ENCODE results near the gene ILF2.
A peak's percentile ranks its signal among the peaks of the same experiment; 100 is the strongest.
"Not testable (repeated sequence)": the region's sequence is repeated elsewhere in the genome, so short reads cannot be mapped to it uniquely, and the experiment has no call there.

Gene ILF2

DNA sequence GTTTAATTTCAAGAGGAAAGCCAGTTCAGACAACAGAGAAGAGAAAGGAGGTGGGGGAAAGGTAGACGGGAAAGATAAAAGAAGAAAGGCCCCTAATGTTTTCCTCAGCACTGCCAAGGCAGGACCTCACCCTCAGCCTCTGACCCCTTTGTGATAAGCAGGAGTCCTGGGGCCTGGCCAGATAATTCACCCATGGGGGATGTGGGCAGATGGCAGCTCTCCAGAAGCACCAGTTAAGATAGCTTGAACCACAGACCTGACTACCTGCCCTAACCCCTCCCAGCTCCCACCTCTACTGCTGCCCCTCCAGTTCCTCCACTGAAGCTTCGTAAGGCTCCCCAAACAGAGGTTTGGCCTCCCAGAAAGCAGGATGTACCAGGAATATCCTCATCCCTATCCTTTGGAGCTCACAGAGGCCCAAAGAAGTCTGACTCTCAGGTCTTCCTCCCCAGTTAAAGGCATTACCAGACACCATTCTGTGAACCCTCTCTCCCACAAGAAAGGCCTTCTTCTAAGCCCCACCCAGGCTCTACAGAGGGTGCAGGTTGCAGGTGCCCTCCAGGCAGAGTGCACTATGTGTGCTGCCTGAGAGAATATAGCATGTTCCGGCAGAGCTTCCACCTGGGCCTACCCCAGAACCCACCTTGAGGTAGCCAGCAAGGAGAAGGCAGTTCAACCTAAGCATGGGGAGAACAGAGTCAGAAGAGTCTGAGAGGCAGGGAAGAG, 21.5 kb downstream of the ILF2 start:
- no peak for DNase-seq

DNA sequence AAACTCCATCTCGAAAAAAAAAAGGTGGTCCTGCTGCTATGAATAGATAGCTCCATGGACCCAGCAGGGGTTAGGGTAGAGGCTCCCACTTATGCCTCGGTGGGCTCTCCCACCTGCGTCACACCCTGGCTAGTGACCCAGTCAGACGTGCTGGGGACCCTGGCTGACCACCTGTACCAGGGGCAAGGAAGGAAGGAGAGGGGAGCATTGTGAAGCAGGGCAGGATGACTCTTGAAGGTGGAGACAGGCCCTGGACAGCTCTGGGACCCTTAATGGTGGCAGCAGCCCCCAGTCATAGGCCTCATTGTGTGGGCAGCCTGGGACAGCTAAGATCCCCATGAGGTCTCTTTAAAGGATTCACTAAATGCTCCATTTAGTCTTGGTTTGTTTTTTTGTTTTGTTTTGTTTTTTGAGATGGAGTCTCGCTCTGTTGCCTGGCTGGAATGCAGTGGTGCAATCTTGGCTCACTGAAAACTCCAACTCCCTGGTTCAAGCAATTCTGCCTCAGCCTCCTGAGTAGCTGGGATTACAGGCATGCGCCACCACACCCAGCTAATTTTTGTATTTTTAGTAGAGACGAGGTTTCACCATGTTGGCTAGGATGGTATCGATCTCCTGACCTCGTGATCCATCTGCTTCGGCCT, 22.7 kb downstream of the ILF2 start:
- DNase-seq: no peak

DNA sequence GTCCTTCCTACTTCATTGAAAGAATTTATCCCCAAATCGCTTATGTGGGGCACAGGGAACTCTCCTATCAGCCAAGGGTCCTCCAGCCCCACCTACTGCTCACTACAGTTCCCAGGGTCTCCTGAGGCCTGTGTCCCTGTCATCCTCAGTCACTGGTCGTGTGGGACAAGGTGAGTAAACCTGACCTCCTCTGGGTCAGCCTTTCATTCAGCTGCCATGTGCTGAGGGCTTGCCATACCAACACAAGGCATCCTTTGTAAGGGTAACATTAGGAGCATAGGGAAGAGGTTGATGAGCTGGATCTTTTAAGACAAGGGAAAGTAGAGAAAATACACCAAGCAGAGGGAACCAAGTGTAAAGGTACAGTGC, 23.5 kb downstream of the ILF2 start:
- DNase-seq: no peak

DNA sequence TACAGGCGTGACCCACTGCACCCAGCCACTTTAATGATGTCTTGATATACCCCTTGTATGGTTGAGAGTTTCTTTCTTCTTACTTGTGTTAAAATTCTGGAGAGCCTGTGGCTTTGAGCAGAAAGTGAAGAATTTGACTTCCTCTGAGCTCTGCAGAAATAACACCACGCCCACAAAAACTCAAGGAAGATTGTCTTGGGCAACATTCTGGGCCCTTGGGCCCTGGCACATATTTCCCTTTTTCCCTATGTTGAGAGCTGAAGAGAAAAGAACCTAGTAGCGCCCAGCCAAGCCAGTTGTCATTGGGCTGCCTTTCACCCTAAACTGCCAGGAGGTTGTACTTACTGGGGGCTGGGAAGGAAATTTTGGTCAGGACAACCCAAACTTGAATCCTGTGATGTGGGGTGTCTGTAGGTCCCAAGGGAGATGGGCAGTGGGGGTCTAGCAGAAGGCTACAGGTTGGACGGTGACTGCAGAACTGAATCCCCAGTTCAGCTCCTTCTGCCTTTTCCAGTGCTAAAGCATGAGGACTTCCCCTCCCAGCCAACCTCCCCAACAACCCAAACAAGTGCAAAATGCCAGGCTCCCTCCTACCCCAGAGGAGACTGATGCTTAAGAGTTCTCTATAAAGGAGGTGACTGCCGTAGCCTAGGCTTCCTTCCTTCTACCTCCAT, 24.0 kb downstream of the ILF2 start:
- no peak for DNase-seq

DNA sequence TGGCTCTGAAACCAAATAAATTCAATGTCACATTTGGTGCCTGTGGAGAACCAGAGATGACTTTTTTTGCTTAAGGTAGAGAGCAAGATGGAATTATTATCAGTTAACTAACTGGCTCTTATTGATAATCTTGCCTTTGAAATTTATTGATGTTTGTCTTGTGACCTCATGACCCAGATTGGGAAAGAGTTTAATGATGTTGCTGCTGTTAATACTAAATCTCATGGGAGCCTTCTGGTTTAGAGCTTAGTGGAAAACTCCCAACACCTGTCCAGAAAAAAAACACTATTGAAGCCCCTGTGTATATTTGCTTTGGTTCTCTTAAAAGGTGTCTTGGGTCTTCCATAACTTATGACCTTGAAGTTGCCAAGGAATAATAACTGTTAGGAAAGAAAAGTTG, 27.0 kb downstream of the ILF2 start:
- DNase-seq: no peak

DNA sequence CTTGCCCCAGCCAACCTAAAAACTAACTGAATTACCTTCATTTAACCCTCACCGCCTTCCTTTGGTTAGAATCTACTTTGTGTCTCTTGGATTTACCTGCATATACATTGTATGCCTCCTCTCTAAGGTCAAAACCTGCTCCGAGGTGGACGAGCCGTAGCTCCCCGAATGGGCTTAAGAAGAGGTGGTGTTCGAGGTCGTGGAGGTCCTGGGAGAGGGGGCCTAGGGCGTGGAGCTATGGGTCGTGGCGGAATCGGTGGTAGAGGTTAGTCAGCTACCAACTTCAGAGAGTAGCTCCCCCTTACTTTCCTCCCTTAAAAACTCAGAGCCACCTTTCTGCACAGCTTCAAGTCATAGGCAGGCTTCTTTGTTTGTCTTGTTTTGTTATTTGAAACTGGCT, 27.7 kb downstream of the ILF2 start:
- DNase-seq: no peak

DNA sequence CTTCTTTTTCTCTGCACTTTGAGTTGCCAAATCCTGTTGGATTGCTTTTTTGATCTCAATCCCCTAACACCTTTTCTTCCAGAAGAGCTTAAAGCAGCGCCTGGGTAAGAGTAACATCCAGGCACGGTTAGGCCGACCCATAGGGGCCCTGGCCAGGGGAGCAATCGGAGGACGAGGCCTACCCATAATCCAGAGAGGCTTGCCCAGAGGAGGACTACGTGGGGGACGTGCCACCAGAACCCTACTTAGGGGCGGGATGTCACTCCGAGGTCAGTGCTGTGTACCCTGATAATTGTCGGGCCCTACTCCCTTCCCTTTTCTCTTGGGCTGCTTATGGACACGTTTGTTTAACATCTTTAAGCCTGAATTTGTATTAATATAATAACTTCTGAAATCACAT, 28.6 kb downstream of the ILF2 start:
- DNase-seq: no peak

DNA sequence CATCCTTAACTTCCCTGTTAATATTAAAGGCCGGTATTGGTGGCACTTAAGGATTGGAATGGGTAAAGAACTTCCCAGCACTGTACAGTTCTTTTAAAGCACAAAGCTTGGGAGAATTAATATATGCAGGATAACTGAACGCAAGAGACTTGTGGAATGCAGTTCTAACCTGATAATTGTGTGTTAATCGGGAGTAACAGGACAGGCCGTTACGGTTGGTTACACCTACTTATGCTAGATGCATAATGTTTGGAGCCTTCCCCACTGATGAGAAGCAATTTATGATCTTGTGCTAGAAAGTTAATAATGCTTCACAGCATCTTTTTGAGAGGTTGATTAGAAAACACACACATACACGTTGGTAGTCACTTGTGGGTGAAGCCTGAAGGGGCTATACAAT, 29.9 kb downstream of the ILF2 start:
- DNase-seq: no peak

DNA sequence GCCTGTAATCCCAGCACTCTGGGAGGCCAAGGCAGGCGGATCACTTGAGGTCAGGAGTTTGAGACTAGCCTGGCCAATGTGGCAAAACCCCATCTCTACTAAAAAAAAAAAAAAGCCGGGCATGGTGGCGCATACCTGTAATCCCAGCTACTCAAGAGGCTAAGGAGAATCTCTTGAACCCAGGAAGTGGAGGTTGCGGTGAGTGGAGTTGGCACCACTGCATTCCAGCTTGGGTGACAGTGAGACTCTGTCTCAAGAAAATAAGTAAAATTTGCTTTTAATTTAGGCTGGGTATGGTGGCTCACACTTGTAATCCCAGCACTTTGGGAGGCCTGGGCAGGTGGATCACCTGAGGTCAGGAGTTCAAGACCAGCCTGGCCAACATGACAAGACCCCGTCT, 30.6 kb downstream of the ILF2 start:
- DNase-seq: not testable (repeated sequence)

DNA sequence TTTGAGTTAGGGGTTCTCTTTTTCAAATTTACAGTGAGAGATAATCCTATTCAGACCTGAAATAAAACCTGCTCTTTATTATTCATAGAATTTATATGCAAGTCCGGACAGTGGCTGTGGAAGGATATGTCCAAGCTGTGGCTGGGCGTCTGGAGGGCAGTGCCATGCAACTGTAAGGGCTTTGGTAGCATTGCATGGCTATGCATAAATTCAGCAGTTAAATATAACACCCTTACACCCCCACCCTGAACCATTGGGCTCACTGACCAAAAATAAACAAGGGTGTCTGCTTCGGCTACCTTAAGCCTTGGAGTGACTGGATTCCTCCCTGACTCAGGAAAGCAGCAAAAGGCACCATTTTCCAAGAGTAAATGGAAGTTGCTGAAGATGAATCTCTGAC, 31.5 kb downstream of the ILF2 start:
- no peak for DNase-seq

DNA sequence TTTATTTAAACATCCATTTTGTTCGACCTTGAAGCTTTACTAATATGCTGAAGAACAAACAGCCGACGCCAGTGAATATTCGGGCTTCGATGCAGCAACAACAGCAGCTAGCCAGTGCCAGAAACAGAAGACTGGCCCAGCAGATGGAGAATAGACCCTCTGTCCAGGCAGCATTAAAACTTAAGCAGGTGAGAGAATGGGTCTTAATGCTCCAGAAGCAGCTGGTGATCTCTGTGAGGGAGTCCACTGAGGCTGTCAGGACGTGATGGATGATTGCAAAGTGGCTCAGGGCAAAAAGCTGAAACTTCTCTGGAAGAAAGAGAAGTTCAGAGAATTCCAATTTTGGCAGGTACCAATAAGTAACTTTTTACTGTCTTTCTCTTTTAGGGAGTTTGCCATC, 32.5 kb downstream of the ILF2 start:
- no peak for DNase-seq

DNA sequence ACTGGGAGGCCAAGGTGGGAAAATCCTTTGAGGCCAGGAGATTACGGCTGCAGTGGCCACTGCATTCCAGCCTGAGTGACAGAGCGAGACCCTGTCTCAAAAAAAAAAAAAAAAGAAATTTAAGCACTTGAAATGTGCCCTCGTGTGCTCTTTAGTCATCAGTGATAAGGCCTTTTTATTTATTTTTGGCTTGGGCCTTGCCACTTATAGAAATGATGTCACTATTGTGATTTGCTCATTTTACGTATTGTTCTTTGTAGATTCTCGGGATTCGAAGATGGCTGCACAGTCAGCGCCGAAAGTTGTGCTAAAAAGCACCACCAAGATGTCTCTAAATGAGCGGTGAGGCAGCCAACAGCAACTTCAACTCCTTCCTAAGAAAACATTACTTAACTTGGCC, 34.5 kb downstream of the ILF2 start:
- DNase-seq: no peak

DNA sequence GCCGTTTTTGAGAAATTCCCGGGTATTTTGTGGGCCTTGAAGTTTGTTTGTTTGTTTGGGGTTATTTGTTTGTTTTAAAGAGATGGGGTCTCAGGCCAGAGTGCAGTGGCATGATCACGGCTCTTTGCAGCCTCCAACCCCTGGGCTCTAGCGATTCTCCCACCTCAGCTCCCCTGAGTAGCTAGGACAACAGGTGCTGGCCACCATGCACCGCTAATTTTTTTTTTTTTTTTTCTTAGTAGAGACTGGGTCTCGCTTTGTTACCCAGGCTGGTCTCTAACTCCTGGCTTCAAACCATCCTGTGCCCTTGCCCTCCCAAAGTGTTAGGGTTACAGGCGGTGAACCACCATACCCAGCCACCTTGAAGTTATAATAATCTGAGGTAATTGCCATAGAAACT, 34.9 kb downstream of the ILF2 start:
- DNase-seq: no peak

DNA sequence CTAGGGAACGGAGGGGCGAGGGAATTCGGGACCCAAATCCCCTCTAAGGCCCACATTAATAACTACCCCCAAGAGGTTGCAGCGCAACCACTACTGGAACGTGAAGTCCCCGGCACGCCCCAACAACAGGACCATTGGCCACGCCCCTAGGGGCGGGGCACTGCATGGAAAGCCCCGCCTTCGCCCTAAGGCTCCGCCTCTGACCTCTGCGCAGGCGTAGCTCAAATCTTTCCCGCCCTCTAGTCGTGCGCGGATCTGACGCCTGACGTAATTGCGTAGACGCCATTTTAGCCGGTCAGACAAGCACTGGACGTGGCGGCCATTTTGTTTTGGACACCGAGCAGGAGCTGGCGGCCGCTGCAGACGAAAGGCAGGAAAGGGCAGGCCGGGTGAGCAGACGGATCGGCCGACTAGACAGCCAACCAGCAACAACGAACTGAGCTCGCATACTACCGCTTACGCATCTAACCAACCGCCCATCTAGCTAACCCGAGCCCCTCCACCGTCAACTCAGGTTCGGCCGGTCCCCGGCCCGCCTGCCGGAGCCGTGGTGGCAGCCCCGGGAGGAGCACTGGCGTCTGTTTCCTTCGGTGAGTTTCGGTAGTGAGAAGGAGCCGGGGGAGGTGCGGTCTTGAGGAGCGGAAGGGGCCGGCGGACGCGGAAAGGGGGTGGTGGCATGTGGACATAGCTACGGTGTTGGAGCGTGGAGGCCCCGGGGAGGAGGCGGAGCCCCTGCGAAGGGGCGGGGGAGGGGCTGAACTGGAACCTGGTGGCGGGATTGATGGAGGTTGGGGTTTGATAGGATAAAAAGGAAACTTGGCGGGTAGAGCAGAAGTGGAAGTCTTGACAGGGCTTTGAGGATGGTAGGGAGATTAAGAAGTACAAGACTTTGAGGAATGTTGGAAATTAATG, 36.8 kb downstream of the ILF2 start, which contains the start of gene CHTOP:
TSS of gene CHTOP (plus strand) at position 313 of the 912 bp plus-strand sequence. CDS start 2,523 bp downstream, outside the sequence.
- DNase-seq: peak; percentile 93

DNA sequence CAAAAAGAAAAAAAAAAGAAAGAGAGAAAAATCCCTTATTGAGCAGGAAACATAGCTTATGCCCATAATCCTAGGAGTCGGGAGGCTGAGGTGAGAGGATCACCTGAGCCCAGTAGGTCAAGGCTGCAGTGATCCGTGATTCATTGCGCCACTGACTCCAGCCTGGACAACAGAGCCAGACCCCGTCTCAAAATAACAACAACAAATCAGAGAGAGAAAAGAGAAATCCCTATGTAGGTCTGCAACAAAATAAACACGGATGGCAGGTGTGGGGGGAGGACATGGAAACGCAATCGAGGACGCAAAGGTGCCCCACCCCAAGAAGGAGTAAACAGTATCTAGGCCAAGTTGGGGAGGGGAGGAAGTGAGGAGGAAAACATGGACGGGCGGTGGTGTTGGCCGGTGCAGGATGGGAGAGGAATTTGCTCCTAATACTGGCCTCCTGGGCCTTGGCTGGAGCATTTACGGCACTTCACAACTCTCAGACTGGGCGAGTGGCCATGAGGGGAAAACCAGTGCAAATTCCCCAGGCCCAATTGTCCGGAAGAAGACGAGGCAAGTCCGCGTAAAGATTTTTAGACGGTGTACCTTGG, 37.5 kb downstream of the ILF2 start:
- no peak for DNase-seq

DNA sequence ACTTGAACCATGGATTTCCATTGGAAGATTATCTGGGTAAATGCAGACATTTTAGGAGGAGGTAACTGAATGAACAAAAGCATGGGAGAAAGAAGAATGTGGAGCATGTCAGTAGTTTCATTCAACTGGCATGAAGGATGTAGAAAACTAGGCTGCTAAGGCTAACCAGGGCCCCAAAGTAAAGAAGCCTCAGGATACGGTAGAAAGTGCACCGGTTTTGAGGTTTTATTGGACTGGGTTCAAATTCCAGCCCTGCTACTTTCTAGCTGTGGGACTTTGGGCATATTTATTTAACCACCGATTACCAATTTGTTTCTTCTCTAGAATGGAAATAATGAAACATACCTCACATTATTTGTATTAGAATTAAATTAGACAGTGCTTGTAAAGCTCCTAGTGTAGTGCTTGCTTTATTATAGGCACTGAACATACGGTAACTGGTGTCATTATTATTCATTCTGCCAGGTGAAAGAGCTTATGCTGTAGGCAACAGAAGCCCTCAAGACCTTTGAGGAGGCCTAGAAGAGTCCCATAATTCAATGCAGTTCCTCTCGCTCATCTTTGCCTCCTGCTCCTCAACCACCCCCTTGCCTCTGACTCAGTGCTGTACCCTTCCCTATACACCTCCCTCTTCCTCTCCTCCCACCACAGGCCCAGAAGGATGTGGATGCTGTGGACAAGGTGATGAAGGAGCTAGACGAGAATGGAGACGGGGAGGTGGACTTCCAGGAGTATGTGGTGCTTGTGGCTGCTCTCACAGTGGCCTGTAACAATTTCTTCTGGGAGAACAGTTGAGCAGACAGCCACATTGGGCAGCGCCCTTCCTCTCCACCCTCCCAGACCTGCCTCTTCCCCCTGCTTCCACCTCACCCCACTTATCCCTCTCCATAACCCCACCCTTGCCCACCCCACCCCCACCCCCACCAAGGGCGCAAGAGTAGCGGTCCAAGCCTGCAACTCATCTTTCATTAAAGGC, 39.5 kb downstream of the ILF2 start:
- DNase-seq: no peak

DNA sequence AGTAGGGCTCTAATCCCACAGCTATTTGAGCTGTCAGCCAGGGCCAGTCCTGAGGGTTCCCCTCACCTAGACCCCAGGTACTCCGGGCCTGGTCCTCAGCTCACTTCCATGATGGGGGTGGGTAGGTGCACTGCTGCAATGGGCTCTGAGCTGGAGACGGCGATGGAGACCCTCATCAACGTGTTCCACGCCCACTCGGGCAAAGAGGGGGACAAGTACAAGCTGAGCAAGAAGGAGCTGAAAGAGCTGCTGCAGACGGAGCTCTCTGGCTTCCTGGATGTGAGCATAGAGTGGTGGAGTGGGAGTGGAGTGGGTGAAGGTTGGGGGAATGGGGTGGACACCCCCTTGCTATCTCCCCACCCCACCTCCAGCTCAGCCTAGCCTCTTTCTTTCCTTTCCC, 40.4 kb downstream of the ILF2 start:
- DNase-seq: no peak

DNA sequence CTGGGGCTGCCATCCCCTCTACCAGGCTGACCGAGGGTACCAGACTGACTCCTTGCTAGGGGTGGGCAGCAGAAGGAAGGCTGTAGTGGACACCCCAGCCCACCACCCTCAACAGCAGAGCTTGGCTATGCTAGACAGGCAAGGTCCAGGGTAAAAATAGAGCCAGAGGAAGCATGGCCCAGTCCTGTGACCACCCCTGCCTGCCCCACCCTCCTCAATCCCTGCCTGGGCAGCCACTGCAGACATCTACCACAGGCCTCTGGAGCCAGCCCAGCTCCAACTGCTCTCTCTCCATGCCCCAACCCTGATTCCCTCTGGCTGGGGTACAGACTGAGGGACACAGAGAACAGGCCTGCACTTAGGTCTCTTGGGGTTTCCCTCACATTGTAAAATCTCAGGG, 40.8 kb downstream of the ILF2 start:
- DNase-seq: no peak

DNA sequence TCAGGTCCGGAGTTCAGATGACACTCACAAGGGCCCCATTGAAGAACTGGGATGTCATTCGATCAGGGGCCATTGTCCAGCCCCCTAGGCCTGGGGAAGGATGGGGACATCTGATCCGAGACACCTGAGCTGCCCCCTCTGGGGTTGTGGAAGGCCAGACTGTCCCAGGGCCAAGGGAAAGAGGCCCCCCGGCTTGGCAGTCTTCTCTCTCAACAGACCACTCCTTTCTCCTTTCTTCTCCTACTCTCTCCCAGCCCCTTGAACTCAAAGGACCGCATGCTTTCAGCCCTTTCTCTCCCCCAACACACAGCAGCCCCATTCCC, 41.5 kb downstream of the ILF2 start:
- no peak for DNase-seq

DNA sequence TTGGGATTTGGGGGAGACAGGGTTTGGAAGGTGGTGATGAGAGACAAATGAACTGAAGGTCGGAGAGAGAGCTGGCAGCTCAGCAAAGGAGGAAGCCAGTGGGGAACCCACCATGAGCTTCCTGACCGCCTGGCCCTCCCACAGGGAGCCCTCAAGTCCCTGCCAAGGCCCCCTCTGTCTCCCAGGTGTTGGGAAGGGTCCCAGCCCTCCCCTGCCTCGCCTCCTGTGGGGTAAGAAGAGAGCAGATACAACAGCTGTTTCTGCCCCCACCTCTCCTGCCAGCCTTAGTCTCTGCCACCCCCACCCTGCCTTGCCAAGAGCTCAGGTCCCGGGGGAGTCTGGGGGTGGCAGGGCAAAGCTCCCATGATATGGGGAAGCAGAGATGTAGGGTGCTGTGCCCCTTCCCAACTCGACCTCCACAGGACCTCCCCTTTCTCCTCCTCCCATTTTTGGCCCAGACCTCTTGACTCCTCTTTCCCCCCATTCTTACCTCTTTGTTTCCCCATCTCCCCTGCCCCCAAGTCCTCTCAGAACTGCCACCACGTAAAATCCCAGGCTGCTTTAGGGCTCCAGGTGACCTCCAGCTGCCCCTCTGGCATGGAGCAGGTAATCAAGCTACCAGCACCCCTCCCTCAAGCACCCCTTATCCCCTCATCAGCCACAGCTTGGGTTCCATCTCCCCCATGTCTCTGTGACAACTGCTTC, 42.0 kb downstream of the ILF2 start:
- DNase-seq: no peak

Data from effector CD4-positive, alpha-beta T cell (primary cell).